Iris pigment epithelial cell (primary cell): ENCODE data around the gene TMEM271.
A peak's percentile ranks its signal among the peaks of the same experiment; 100 is the strongest.

Experiments
- DNase-seq: peaks from one replicate; pipeline ENCODE4 v3.0.0-alpha.2; 2011; ENCODE audit warnings: low read depth

The TMEM271 gene

GRCh38 chr4:576245-576821 lies at the start of gene TMEM271:
Gene TMEM271, minus strand, starts transcription at chr4:576295. Its CDS starts 233 bp downstream, at chr4:576062.
- no peak for DNase-seq

GRCh38 chr4:625631-626161 lies 49.6 kb upstream of the TMEM271 start:
- DNase-seq, result no peak

GRCh38 chr4:624705-625590 lies 48.9 kb upstream of the TMEM271 start, which contains the start of gene PDE6B:
Gene PDE6B, plus strand, starts transcription at chr4:625573. Its CDS starts 54 bp downstream, at chr4:625627.
- DNase-seq, result no peak

- no peak for DNase-seq
These were observed 47.9 kb upstream of the TMEM271 start for GRCh38 chr4:623914-624566.

- DNase-seq, result no peak
These were observed 47.2 kb upstream of the TMEM271 start for GRCh38 chr4:622996-623913.

GRCh38 chr4:622071-622995 lies 46.2 kb upstream of the TMEM271 start:
- no peak for DNase-seq

GRCh38 chr4:621296-622070 lies 45.4 kb upstream of the TMEM271 start:
- DNase-seq, result no peak

- DNase-seq, result no peak
These were observed 44.8 kb upstream of the TMEM271 start for GRCh38 chr4:620851-621261.

- DNase-seq, result no peak
These were observed 44.1 kb upstream of the TMEM271 start for GRCh38 chr4:620201-620600.

- no peak for DNase-seq
These were observed 41.8 kb upstream of the TMEM271 start for GRCh38 chr4:617644-618641.

GRCh38 chr4:616911-617643 lies 41.0 kb upstream of the TMEM271 start:
- no peak for DNase-seq

- no peak for DNase-seq
These were observed 40.0 kb upstream of the TMEM271 start for GRCh38 chr4:616091-616490.

GRCh38 chr4:613126-613525 lies 37.0 kb upstream of the TMEM271 start:
- DNase-seq, result no peak

GRCh38 chr4:612749-613125 lies 36.6 kb upstream of the TMEM271 start:
- no peak for DNase-seq

GRCh38 chr4:612052-612748 lies 36.1 kb upstream of the TMEM271 start:
- DNase-seq, result no peak

- peak; percentile 44 for DNase-seq
These were observed 34.5 kb upstream of the TMEM271 start for GRCh38 chr4:610411-611261.
